Nephron (organoid): ENCODE results near the gene FAM90A26.
A peak's percentile ranks its signal among the peaks of the same experiment; 100 is the strongest.
"Not testable (repeated sequence)": the region's sequence is repeated elsewhere in the genome, so short reads cannot be mapped to it uniquely, and the experiment has no call there.

ENCODE experiments used
- H3K27ac Mint-ChIP-seq, 3 experiments: 2 replicates each; pipeline ENCODE4 v1.8.0; 2020; ENCODE audit warnings: mixed read lengths in 3 of 3, mild to moderate bottlenecking in 2 of 3, moderate library complexity in 1 of 3
- H3K27me3 Mint-ChIP-seq: 2 replicates; pipeline ENCODE4 v1.8.0; 2021; ENCODE audit warnings: low read depth, mild to moderate bottlenecking, moderate library complexity, mixed read lengths
- H3K36me3 Mint-ChIP-seq: 2 replicates; pipeline ENCODE4 v1.8.0; 2020; ENCODE audit warnings: low read depth, mixed read lengths
- H3K4me1 Mint-ChIP-seq: 2 replicates; pipeline ENCODE4 v1.8.0; 2020; ENCODE audit warnings: mixed read lengths
- H3K4me3 Mint-ChIP-seq, 3 experiments: 2 replicates each; pipeline ENCODE4 v1.8.0; 2020; ENCODE audit warnings: mild to moderate bottlenecking in 3 of 3, mixed read lengths in 3 of 3, moderate library complexity in 2 of 3
- H3K9me3 Mint-ChIP-seq: 2 replicates; pipeline ENCODE4 v1.8.0; 2020; ENCODE audit warnings: mixed read lengths
- CTCF ChIP-seq, 3 experiments: fragments of 200-600 bp; sonication (generic); IDR thresholded peaks; one replicate each; pipeline ENCODE4 v1.5.0; 2021; ENCODE audit warnings: antibody characterized with exemption in 3 of 3; ENCODE audit not compliant: unreplicated experiment in 3 of 3

FAM90A26 gene

GRCh38 chr4:9143421-9144080, 26.7 kb upstream of the FAM90A26 start:
- peaks cover 4% of the 10 kb centered on the region for H3K36me3 Mint-ChIP-seq
- H3K4me1 Mint-ChIP-seq: no peaks in the 10 kb centered on the region
- H3K27me3 Mint-ChIP-seq: no peaks in the 10 kb centered on the region
- H3K4me3 Mint-ChIP-seq: no peak overlapping the region
- TF ChIP-seq CTCF (IDR thresholded peaks at IDR 0.05; ENCODE audit: unreplicated experiment in 3 of 3): no peak
- H3K27ac Mint-ChIP-seq: no peak overlapping the region
- peaks cover 2% of the 10 kb centered on the region for H3K9me3 Mint-ChIP-seq

GRCh38 chr4:9146967-9147366, 23.2 kb upstream of the FAM90A26 start:
- no peaks in the 10 kb centered on the region for H3K27me3 Mint-ChIP-seq
- H3K4me3 Mint-ChIP-seq: no peak overlapping the region
- TF ChIP-seq CTCF (IDR thresholded peaks at IDR 0.05; ENCODE audit: unreplicated experiment in 3 of 3): no peak
- H3K36me3 Mint-ChIP-seq: no peaks in the 10 kb centered on the region
- H3K4me1 Mint-ChIP-seq: no peaks in the 10 kb centered on the region
- H3K27ac Mint-ChIP-seq: no peak overlapping the region
- peaks cover 10% of the 10 kb centered on the region for H3K9me3 Mint-ChIP-seq

GRCh38 chr4:9147368-9147767, 22.8 kb upstream of the FAM90A26 start:
- H3K9me3 Mint-ChIP-seq: peaks cover 10% of the 10 kb centered on the region
- not testable (repeated sequence) for H3K4me1 Mint-ChIP-seq, H3K4me3 Mint-ChIP-seq, H3K27ac Mint-ChIP-seq, H3K27me3 Mint-ChIP-seq, H3K36me3 Mint-ChIP-seq

GRCh38 chr4:9148611-9149409, 21.4 kb upstream of the FAM90A26 start:
- H3K27me3 Mint-ChIP-seq, H3K36me3 Mint-ChIP-seq, H3K4me3 Mint-ChIP-seq, H3K4me1 Mint-ChIP-seq, H3K27ac Mint-ChIP-seq: not testable (repeated sequence)
- peaks cover 10% of the 10 kb centered on the region for H3K9me3 Mint-ChIP-seq

GRCh38 chr4:9151809-9152179, 18.4 kb upstream of the FAM90A26 start:
- not testable (repeated sequence) for H3K4me1 Mint-ChIP-seq, H3K36me3 Mint-ChIP-seq, H3K27me3 Mint-ChIP-seq
- H3K4me3 Mint-ChIP-seq: peak overlapping the region; percentile 85 to 91 (median 85)
- peaks cover 12% of the 10 kb centered on the region for H3K9me3 Mint-ChIP-seq
- peak overlapping the region in 2 of 3 experiments; percentile 81 to 91 for H3K27ac Mint-ChIP-seq

GRCh38 chr4:9152180-9153007, 17.8 kb upstream of the FAM90A26 start:
- not testable (repeated sequence) for H3K27me3 Mint-ChIP-seq, H3K36me3 Mint-ChIP-seq, H3K4me1 Mint-ChIP-seq
- H3K9me3 Mint-ChIP-seq: peaks cover 12% of the 10 kb centered on the region
- peak overlapping the region; percentile 85 to 91 (median 85) for H3K4me3 Mint-ChIP-seq
- H3K27ac Mint-ChIP-seq: peak overlapping the region; percentile 61 to 91 (median 90)

GRCh38 chr4:9153008-9153570, 17.1 kb upstream of the FAM90A26 start:
- peaks cover 12% of the 10 kb centered on the region for H3K9me3 Mint-ChIP-seq
- H3K36me3 Mint-ChIP-seq, H3K27me3 Mint-ChIP-seq, H3K4me1 Mint-ChIP-seq: not testable (repeated sequence)
- peak overlapping the region; percentile 61 to 91 (median 90) for H3K27ac Mint-ChIP-seq
- H3K4me3 Mint-ChIP-seq: peak overlapping the region; percentile 85 to 91 (median 85)

- Mint-ChIP-seq H3K9me3 (peaks cover 12% of the 10 kb centered on the region), H3K27ac (peak overlapping the region in 2 of 3 experiments; percentile 24 to 45), H3K4me3 (peak overlapping the region; percentile 84 to 85 (median 84))
- H3K27me3 Mint-ChIP-seq, H3K36me3 Mint-ChIP-seq, H3K4me1 Mint-ChIP-seq: not testable (repeated sequence)
Measured at GRCh38 chr4:9153571-9154157, 16.5 kb upstream of the FAM90A26 start.

- not testable (repeated sequence) for H3K4me1 Mint-ChIP-seq, H3K27ac Mint-ChIP-seq, H3K4me3 Mint-ChIP-seq, H3K9me3 Mint-ChIP-seq, H3K27me3 Mint-ChIP-seq, H3K36me3 Mint-ChIP-seq
Measured at GRCh38 chr4:9155101-9155886, 14.9 kb upstream of the FAM90A26 start.

- not testable (repeated sequence) for H3K27ac Mint-ChIP-seq, H3K27me3 Mint-ChIP-seq, H3K4me1 Mint-ChIP-seq, H3K9me3 Mint-ChIP-seq, H3K4me3 Mint-ChIP-seq, H3K36me3 Mint-ChIP-seq
Measured at GRCh38 chr4:9158392-9158791, 11.8 kb upstream of the FAM90A26 start.

GRCh38 chr4:9160046-9160445, 10.2 kb upstream of the FAM90A26 start:
- not testable (repeated sequence) for H3K9me3 Mint-ChIP-seq, H3K27me3 Mint-ChIP-seq, H3K36me3 Mint-ChIP-seq, H3K27ac Mint-ChIP-seq, H3K4me1 Mint-ChIP-seq, H3K4me3 Mint-ChIP-seq
